Endothelial cell of umbilical vein (primary cell): Measurements from ENCODE around the gene TDRD9. TPM values are rescaled to one million over a fixed set of nuclear protein-coding genes. Genes with fewer than 3 reads are reported as not detected.

Source experiments
- BruUV-seq: library from RNA; stranded (reverse); fragments of 400-500 nt; replicated peaks from 2 replicates; lab custom pipeline; 2021; lab: Mats Ljungman, UMichigan
- CTCF ChIA-PET: fragments of 300-600, 350-600 bp; sonication (Branson Sonifier 250); formaldehyde crosslinking; loops from one replicate; lab custom pipeline; 2021; ENCODE audit warnings: antibody characterized with exemption, inconsistent platforms; lab: Charles Lee
- POLR2A ChIA-PET: fragments of 300-600, 350-600 bp; sonication (Branson Sonifier 250); formaldehyde crosslinking; loops from one replicate; lab custom pipeline; 2021; ENCODE audit warnings: antibody characterized with exemption, inconsistent platforms; lab: Charles Lee
- DNase-seq: peaks from one replicate; pipeline ENCODE4 v3.0.0-alpha.2; 2011; ENCODE audit warnings: low read depth, low spot score
- FAIRE-seq: peaks from 2 replicates; lab custom pipeline; 2011; peaks lifted over from hg19 to GRCh38; lab: Jason Lieb, UNC
- H2AFZ ChIP-seq: 2 replicates; pipeline ENCODE4 v1.6.0; 2012; ENCODE audit warnings: low read depth, low read length, control low read depth, inconsistent platforms
- H3K27ac ChIP-seq: 2 replicates; pipeline ENCODE4 v1.5.1; 2011; ENCODE audit warnings: low read depth, mild to moderate bottlenecking, control low read depth, low read length, moderate library complexity; ENCODE audit not compliant: insufficient read depth
- H3K27me3 ChIP-seq, 2 experiments: 2 replicates each; pipeline versions ENCODE4 v1.6.0 to v1.6.1; 2011; ENCODE audit warnings: low read length in 2 of 2, mixed read lengths in 1 of 2; ENCODE audit not compliant: control insufficient read depth in 2 of 2, insufficient read depth in 2 of 2
- H3K36me3 ChIP-seq, 2 experiments: 2 replicates in 1 of 2; 3 replicates in 1 of 2; pipeline ENCODE4 v1.5.1; 2011; ENCODE audit warnings: low read length in 2 of 2, mild to moderate bottlenecking in 1 of 2, moderate library complexity in 1 of 2; ENCODE audit not compliant: control insufficient read depth in 2 of 2, insufficient read depth in 2 of 2; ENCODE audit errors: extremely low read depth in 1 of 2
- H3K4me1 ChIP-seq: 3 replicates; pipeline ENCODE4 v1.5.1; 2011; ENCODE audit warnings: mild to moderate bottlenecking, low read length; ENCODE audit not compliant: control insufficient read depth, insufficient read depth; ENCODE audit errors: extremely low read depth
- H3K4me2 ChIP-seq: 2 replicates; pipeline ENCODE4 v1.6.1; 2011; ENCODE audit warnings: low read length, control low read depth, mixed read lengths; ENCODE audit not compliant: insufficient read depth
- H3K4me3 ChIP-seq, 3 experiments: fragments of 200-600 bp in 1 of 3; sonication (generic), shearing (Covaris generic) in 1 of 3; replicated peaks in 1 of 3; 2 replicates each; pipeline ENCODE4 v1.5.1; 2011 to 2016; ENCODE audit warnings: control low read depth in 3 of 3, low read length in 3 of 3, mild to moderate bottlenecking in 2 of 3, inconsistent platforms in 1 of 3, low read depth in 1 of 3, moderate library complexity in 1 of 3; ENCODE audit not compliant: insufficient read depth in 1 of 3
- H3K79me2 ChIP-seq: 2 replicates; pipeline ENCODE4 v1.6.0; 2012; ENCODE audit warnings: low read length, inconsistent platforms; ENCODE audit not compliant: control insufficient read depth, insufficient read depth
- H3K9ac ChIP-seq: replicated peaks from 2 replicates; pipeline ENCODE3; 2011; ENCODE audit warnings: low read length, control low read depth; ENCODE audit not compliant: insufficient read depth; ENCODE audit errors: extremely low read depth
- H3K9me1 ChIP-seq: replicated peaks from 3 replicates; pipeline ENCODE4 v1.6.0; 2011; ENCODE audit warnings: mild to moderate bottlenecking, low read length; ENCODE audit not compliant: control insufficient read depth, insufficient read depth; ENCODE audit errors: extremely low read depth
- H3K9me3 ChIP-seq: replicated peaks from 2 replicates; pipeline ENCODE4 v1.5.1; 2012; ENCODE audit warnings: low read length, inconsistent platforms; ENCODE audit not compliant: control insufficient read depth, insufficient read depth
- H4K20me1 ChIP-seq: replicated peaks from 2 replicates; pipeline ENCODE3; 2011; ENCODE audit warnings: mild to moderate bottlenecking, low read length; ENCODE audit not compliant: control insufficient read depth, insufficient read depth; ENCODE audit errors: extremely low read depth
- CTCF ChIP-seq, 2 donors: IDR thresholded peaks; 1 replicate in 1 of 2; 2 replicates in 1 of 2; pipeline ENCODE4 v1.5.1; 2011; ENCODE audit warnings: low read length in 2 of 2, mild to moderate bottlenecking in 2 of 2, moderate library complexity in 2 of 2, control low read depth in 1 of 2, inconsistent platforms in 1 of 2, low read depth in 1 of 2; ENCODE audit not compliant: insufficient read depth in 1 of 2; ENCODE audit errors: extremely low read depth in 1 of 2
- EZH2 ChIP-seq: IDR thresholded peaks from 2 replicates; pipeline ENCODE4 v1.6.1; 2012; ENCODE audit warnings: borderline replicate concordance, low read depth, mild to moderate bottlenecking, moderate library complexity, low read length, inconsistent platforms; ENCODE audit not compliant: severe bottlenecking
- FOS ChIP-seq: IDR thresholded peaks from 2 replicates; pipeline ENCODE4 v1.6.1; 2011; ENCODE audit warnings: mild to moderate bottlenecking, low read length, moderate library complexity, borderline replicate concordance; ENCODE audit not compliant: insufficient read depth
- GATA2 ChIP-seq: IDR thresholded peaks from 2 replicates; pipeline ENCODE4 v1.7.0; 2011; ENCODE audit warnings: low read depth, mild to moderate bottlenecking, moderate library complexity, mixed read lengths, low read length; ENCODE audit not compliant: insufficient read length, insufficient read depth
- JUN ChIP-seq: IDR thresholded peaks from 2 replicates; pipeline ENCODE4 v1.6.1; 2011; ENCODE audit warnings: borderline replicate concordance, low read depth; ENCODE audit not compliant: insufficient read length, insufficient read depth
- MAX ChIP-seq: IDR thresholded peaks from 2 replicates; pipeline ENCODE4 v1.6.1; 2011; ENCODE audit not compliant: insufficient read depth, insufficient read length
- MYC ChIP-seq: IDR thresholded peaks from one replicate; pipeline ENCODE4 v1.6.1; 2011; ENCODE audit warnings: mild to moderate bottlenecking, low read depth, low read length
- POLR2A ChIP-seq: IDR thresholded peaks from 2 replicates; pipeline ENCODE4 v1.6.1; 2012; ENCODE audit warnings: low read depth, mild to moderate bottlenecking, control low read depth, low read length
- POLR2AphosphoS5 ChIP-seq: IDR thresholded peaks from 2 replicates; pipeline ENCODE4 v1.6.1; 2012; ENCODE audit warnings: low read depth, mild to moderate bottlenecking, control low read depth, low read length, moderate library complexity; ENCODE audit not compliant: insufficient read depth
- dilution Hi-C: fragments of 300-500 bp; cut with MboI; formaldehyde crosslinking; loops from one replicate; pipeline ENCODE4 v1.15.0; 2019; ENCODE audit warnings: low sequenced_read_pairs; ENCODE audit not compliant: extremely low pct_ligation_motif_present
- intact Hi-C: fragments of 100-400 bp; cut with micrococcal nuclease; formaldehyde crosslinking; loops from one replicate; pipeline ENCODE4 v1.10.0; 2022
- polyA plus RNA-seq, 4 experiments: library from polyadenylated mRNA; depleted of rRNA in 3 of 4; stranded (reverse) in 3 of 4; unstranded in 1 of 4; fragments of >200 nt; gene quantifications; 2 replicates each; pipeline versions ENCODE4 v1.2.1 to v1.2.3, GENCODE V29; 2011 to 2012; ENCODE audit warnings: missing spikeins in 1 of 4
- small RNA-seq: library from RNA; depleted of rRNA; stranded (forward); fragments of <200 nt; gene quantifications from one replicate; pipeline ENCODE3, GENCODE V24; 2012; ENCODE audit warnings: low replicate concordance, low read depth; ENCODE audit not compliant: insufficient read depth, insufficient read length
- total RNA-seq: library from RNA; stranded (reverse); gene quantifications from 2 replicates; pipeline ENCODE4 v1.2.3, GENCODE V29; 2021

The TDRD9 gene
- total and polyA plus RNA-seq, 2 donors (not counting 3 experiments of a cell fraction or from before 2014, with no cell fraction given) = 0.52 to 1.4 TPM

GRCh38 chr14:104101651-104102281, 173.5 kb downstream of the TDRD9 start:
- Histone ChIP-seq H4K20me1 (no peaks in the 10 kb centered on the region), H3K9me3 (no peaks in the 10 kb centered on the region), H3K4me3 (no peak overlapping the region), H2AFZ (no peak overlapping the region), H3K4me1 (no peaks in the 10 kb centered on the region), H3K27me3 (no peaks in the 10 kb centered on the region), H3K27ac (no peak overlapping the region), H3K4me2 (no peak overlapping the region), H3K79me2 (no peaks in the 10 kb centered on the region), H3K9ac (no peak overlapping the region), H3K9me1 (no peaks in the 10 kb centered on the region), H3K36me3 (no peaks in the 10 kb centered on the region)
- ChIA-PET POLR2A (no interaction called here), CTCF (no interaction called here)
- dilution Hi-C loops (no loop called here), intact Hi-C loops (no loop called here)
- no peak for DNase-seq
- no TSS peak for BruUV-seq
- TF ChIP-seq POLR2A = no peak
- no peak for TF ChIP-seq JUN
- no peak for TF ChIP-seq MYC
- no peak for TF ChIP-seq MAX
- no peak for TF ChIP-seq CTCF (IDR thresholded peaks at IDR 0.05; ENCODE audit: extremely low read depth in 1 of 2, insufficient read depth in 1 of 2, low read depth in 1 of 2, low read length in 2 of 2)
- no peak for TF ChIP-seq FOS
- TF ChIP-seq POLR2AphosphoS5 = no peak
- TF ChIP-seq EZH2 = no peak
- no peak for TF ChIP-seq GATA2
- FAIRE-seq = no peak

Small RNA genes within 50 kb of the gene (small RNA-seq; reads per million reads assigned to genes)
- not detected for gene RN7SL634P

Other genes with a start within 250 kb of the TDRD9 start
- gene XRCC3, start 213.0 kb upstream of the TDRD9 start, total RNA-seq = 25.1 and 27.2 TPM in 2 replicates
- gene XRCC3, start 213.0 kb upstream of the TDRD9 start, polyA plus RNA-seq = 13.4 and 13.6 TPM in 2 replicates
- gene ZFYVE21, start 212.6 kb upstream of the TDRD9 start, total RNA-seq = 54.5 and 55.8 TPM in 2 replicates
- 98.3 and 126 TPM in 2 replicates for gene ZFYVE21, start 212.6 kb upstream of the TDRD9 start, polyA plus RNA-seq
- 29.3 and 30.0 TPM in 2 replicates for gene PPP1R13B, start 80.9 kb upstream of the TDRD9 start, total RNA-seq
- gene PPP1R13B, start 80.9 kb upstream of the TDRD9 start, polyA plus RNA-seq = 10.0 and 10.7 TPM in 2 replicates
- not detected in 2 replicates for gene RD3L, start 14.1 kb downstream of the TDRD9 start, total RNA-seq
- not detected in 2 replicates for gene RD3L, start 14.1 kb downstream of the TDRD9 start, polyA plus RNA-seq
- gene ASPG, start 157.2 kb downstream of the TDRD9 start, total RNA-seq = not detected in 2 replicates
- 0.05 TPM in 1 of 2 replicates, not detected in the other for gene ASPG, start 157.2 kb downstream of the TDRD9 start, polyA plus RNA-seq
- gene KIF26A, start 210.1 kb downstream of the TDRD9 start, total RNA-seq = 9.5 and 10.7 TPM in 2 replicates
- gene KIF26A, start 210.1 kb downstream of the TDRD9 start, polyA plus RNA-seq = 3.6 and 5.1 TPM in 2 replicates